Activated CD8-positive, alpha-beta T cell treated with anti-CD3 and anti-CD28 coated beads, Interleukin-2, amount 10 ng/mL, durations not matched to agents 7 days and 5 days (primary cell): ENCODE data around the gene RSRC1. TPM values are rescaled to one million over a fixed set of nuclear protein-coding genes. Genes with fewer than 3 reads are reported as not detected.
A peak's percentile ranks its signal among the peaks of the same experiment; 100 is the strongest.
"Not testable (repeated sequence)": the region's sequence is repeated elsewhere in the genome, so short reads cannot be mapped to it uniquely, and the experiment has no call there.

Source experiments
- ATAC-seq: fragments of 150-1000 bp; cut with Tn5 transposase; one replicate; pipeline ENCODE4 v1.10.0; 2021; ENCODE audit warnings: moderate library complexity
- CTCF ChIA-PET: fragments of 350-600 bp; sonication (Branson Sonifier 250); formaldehyde crosslinking; loops from one replicate; lab custom pipeline; 2021; ENCODE audit warnings: antibody characterized with exemption; lab: Charles Lee
- POLR2A ChIA-PET: fragments of 350-600 bp; sonication (Branson Sonifier 250); formaldehyde crosslinking; loops from one replicate; lab custom pipeline; 2021; ENCODE audit warnings: antibody characterized with exemption; lab: Charles Lee
- DNase-seq: peaks from one replicate; pipeline ENCODE4 v3.0.0-alpha.2; 2020
- H3K27ac Mint-ChIP-seq: one replicate; pipeline ENCODE4 v1.8.0; 2021; ENCODE audit warnings: mild to moderate bottlenecking, mixed read lengths
- H3K27me3 Mint-ChIP-seq: one replicate; pipeline ENCODE4 v1.8.0; 2021; ENCODE audit warnings: low read depth, mixed read lengths
- H3K36me3 Mint-ChIP-seq: one replicate; pipeline ENCODE4 v1.8.0; 2021; ENCODE audit warnings: low read depth, mixed read lengths
- H3K4me1 Mint-ChIP-seq: one replicate; pipeline ENCODE4 v1.8.0; 2021; ENCODE audit warnings: low read depth, mixed read lengths
- H3K4me3 Mint-ChIP-seq: one replicate; pipeline ENCODE4 v1.8.0; 2021; ENCODE audit warnings: mild to moderate bottlenecking, mixed read lengths
- H3K9me3 Mint-ChIP-seq: one replicate; pipeline ENCODE4 v1.8.0; 2022; ENCODE audit warnings: mixed read lengths; ENCODE audit not compliant: insufficient read depth
- total RNA-seq, 2 experiments: library from RNA; stranded (reverse); gene quantifications; one replicate each; pipeline ENCODE4 v1.2.3, GENCODE V29; 2021

The RSRC1 gene
- total RNA-seq, 2 experiments from 2014 or later, result 44.9 to 47.9 TPM

- no peak for ATAC-seq
- Mint-ChIP-seq H3K4me3 (no peak overlapping the region), H3K36me3 (no peaks in the 10 kb centered on the region)
Observed at GRCh38 chr3:158532099-158532734, 422.3 kb downstream of the RSRC1 start.

GRCh38 chr3:158535918-158536317 is 426.0 kb downstream of the RSRC1 start:
- Mint-ChIP-seq H3K27me3 (no peaks in the 10 kb centered on the region), H3K27ac (no peak overlapping the region), H3K36me3 (no peaks in the 10 kb centered on the region), H3K4me3 (no peak overlapping the region), H3K9me3 (no peaks in the 10 kb centered on the region), H3K4me1 (no peaks in the 10 kb centered on the region)
- ATAC-seq (no peak), DNase-seq (no peak)
- CTCF ChIA-PET, result no interaction called here
- POLR2A ChIA-PET, result no interaction called here

More at GRCh38 chr3:158532099-158532734, 422.3 kb downstream of the RSRC1 start:
- no peak for DNase-seq
- ChIA-PET POLR2A (no interaction called here), CTCF (interaction anchor here (0.6 to 1.7 kb wide), 3 partner anchors 11 to 926 kb away, joined by 3 read pairs; no protein-coding TSS in a partner anchor)
- H3K4me1 Mint-ChIP-seq, result no peaks in the 10 kb centered on the region
- no peaks in the 10 kb centered on the region for H3K27me3 Mint-ChIP-seq
- H3K27ac Mint-ChIP-seq, result no peak overlapping the region
- H3K9me3 Mint-ChIP-seq, result no peaks in the 10 kb centered on the region

- DNase-seq, result peak; percentile 61
- peak; percentile 49 for ATAC-seq
- POLR2A ChIA-PET, result no interaction called here
- Mint-ChIP-seq H3K9me3 (no peaks in the 10 kb centered on the region), H3K4me1 (no peaks in the 10 kb centered on the region), H3K36me3 (peaks cover 4% of the 10 kb centered on the region), H3K27ac (no peak overlapping the region), H3K4me3 (no peak overlapping the region), H3K27me3 (no peaks in the 10 kb centered on the region)
- CTCF ChIA-PET, result interaction anchor here (0.8 to 1.8 kb wide), 14 partner anchors 9 to 268 kb away, joined by 3 to 13 read pairs (median 4); partner anchors contain the start of genes GFM1 and LXN
Observed at GRCh38 chr3:158539414-158540014, 429.6 kb downstream of the RSRC1 start.

GRCh38 chr3:158540066-158540465 is 430.2 kb downstream of the RSRC1 start:
- peaks cover 6% of the 10 kb centered on the region for H3K36me3 Mint-ChIP-seq
- ATAC-seq, result no peak
- POLR2A ChIA-PET, result no interaction called here
- H3K4me3 Mint-ChIP-seq, result no peak overlapping the region
- CTCF ChIA-PET, result interaction anchor here (1.1 to 1.8 kb wide), 5 partner anchors 12 to 104 kb away, joined by 4 to 13 read pairs (median 4); partner anchors contain the start of gene GFM1
- no peaks in the 10 kb centered on the region for H3K27me3 Mint-ChIP-seq
- no peaks in the 10 kb centered on the region for H3K4me1 Mint-ChIP-seq
- no peak overlapping the region for H3K27ac Mint-ChIP-seq
- no peak for DNase-seq
- no peaks in the 10 kb centered on the region for H3K9me3 Mint-ChIP-seq

GRCh38 chr3:158548691-158549090 is 438.8 kb downstream of the RSRC1 start:
- no peak overlapping the region for H3K4me3 Mint-ChIP-seq

GRCh38 chr3:158549938-158550337 is 440.0 kb downstream of the RSRC1 start:
- H3K9me3 Mint-ChIP-seq, H3K4me3 Mint-ChIP-seq, DNase-seq, H3K36me3 Mint-ChIP-seq, POLR2A ChIA-PET, H3K4me1 Mint-ChIP-seq, H3K27me3 Mint-ChIP-seq, H3K27ac Mint-ChIP-seq, ATAC-seq: not testable (repeated sequence)
- CTCF ChIA-PET, result interaction anchor here (1.0 kb wide), 1 partner anchor 11 kb away, joined by 4 read pairs; no protein-coding TSS in a partner anchor

More at GRCh38 chr3:158548691-158549090, 438.8 kb downstream of the RSRC1 start:
- ChIA-PET CTCF (interaction anchor here (0.9 to 1.0 kb wide), 2 partner anchors 10 to 179 kb away, joined by 3 to 5 read pairs; no protein-coding TSS in a partner anchor), POLR2A (no interaction called here)
- H3K27me3 Mint-ChIP-seq, result no peaks in the 10 kb centered on the region
- no peaks in the 10 kb centered on the region for H3K4me1 Mint-ChIP-seq
- H3K9me3 Mint-ChIP-seq, result no peaks in the 10 kb centered on the region
- no peak overlapping the region for H3K27ac Mint-ChIP-seq
- no peak for ATAC-seq
- DNase-seq, result no peak
- H3K36me3 Mint-ChIP-seq, result peaks cover 5% of the 10 kb centered on the region

- Mint-ChIP-seq H3K4me1 (no peaks in the 10 kb centered on the region), H3K36me3 (no peaks in the 10 kb centered on the region), H3K4me3 (no peak overlapping the region), H3K9me3 (no peaks in the 10 kb centered on the region), H3K27ac (no peak overlapping the region), H3K27me3 (no peaks in the 10 kb centered on the region)
- DNase-seq (no peak), ATAC-seq (no peak)
- ChIA-PET CTCF (interaction anchor here (1.1 kb wide), 1 partner anchor 13 kb away, joined by 4 read pairs; no protein-coding TSS in a partner anchor), POLR2A (no interaction called here)
Observed at GRCh38 chr3:158552124-158552523, 442.2 kb downstream of the RSRC1 start.

- ChIA-PET POLR2A (no interaction called here), CTCF (no interaction called here)
Observed at GRCh38 chr3:158559504-158559903, 449.6 kb downstream of the RSRC1 start.

GRCh38 chr3:158560979-158561378 is 451.1 kb downstream of the RSRC1 start:
- ATAC-seq (no peak), DNase-seq (no peak)
- Mint-ChIP-seq H3K27me3 (peaks cover 2% of the 10 kb centered on the region), H3K4me1 (no peaks in the 10 kb centered on the region), H3K36me3 (no peaks in the 10 kb centered on the region), H3K4me3 (no peak overlapping the region), H3K9me3 (no peaks in the 10 kb centered on the region), H3K27ac (no peak overlapping the region)
- CTCF ChIA-PET, result interaction anchor here (1.6 kb wide), 1 partner anchor 21 kb away, joined by 6 read pairs; no protein-coding TSS in a partner anchor
- POLR2A ChIA-PET, result no interaction called here

More at GRCh38 chr3:158559504-158559903, 449.6 kb downstream of the RSRC1 start:
- no peak overlapping the region for H3K4me3 Mint-ChIP-seq
- H3K36me3 Mint-ChIP-seq, result no peaks in the 10 kb centered on the region
- DNase-seq (no peak), ATAC-seq (no peak)
- H3K27me3 Mint-ChIP-seq, result peaks cover 2% of the 10 kb centered on the region
- no peak overlapping the region for H3K27ac Mint-ChIP-seq
- no peaks in the 10 kb centered on the region for H3K9me3 Mint-ChIP-seq
- no peaks in the 10 kb centered on the region for H3K4me1 Mint-ChIP-seq

GRCh38 chr3:158562674-158563073 is 452.8 kb downstream of the RSRC1 start:
- no peak overlapping the region for H3K27ac Mint-ChIP-seq
- no peaks in the 10 kb centered on the region for H3K4me1 Mint-ChIP-seq
- CTCF ChIA-PET, result no interaction called here
- no peak overlapping the region for H3K4me3 Mint-ChIP-seq
- DNase-seq (no peak), ATAC-seq (no peak)
- H3K36me3 Mint-ChIP-seq, result no peaks in the 10 kb centered on the region
- no peaks in the 10 kb centered on the region for H3K9me3 Mint-ChIP-seq
- POLR2A ChIA-PET, result no interaction called here
- H3K27me3 Mint-ChIP-seq, result peaks cover 5% of the 10 kb centered on the region

- no peaks in the 10 kb centered on the region for H3K4me1 Mint-ChIP-seq
- no peak overlapping the region for H3K27ac Mint-ChIP-seq
- DNase-seq, result no peak
- H3K4me3 Mint-ChIP-seq, result no peak overlapping the region
- peaks cover 5% of the 10 kb centered on the region for H3K27me3 Mint-ChIP-seq
- ChIA-PET CTCF (no interaction called here), POLR2A (no interaction called here)
- ATAC-seq, result no peak
- H3K9me3 Mint-ChIP-seq, result no peaks in the 10 kb centered on the region
- H3K36me3 Mint-ChIP-seq, result no peaks in the 10 kb centered on the region
Observed at GRCh38 chr3:158563076-158563475, 453.2 kb downstream of the RSRC1 start.

GRCh38 chr3:158565076-158565475 is 455.2 kb downstream of the RSRC1 start:
- Mint-ChIP-seq H3K4me3 (no peak overlapping the region), H3K9me3 (no peaks in the 10 kb centered on the region), H3K27me3 (peaks cover 11% of the 10 kb centered on the region), H3K36me3 (no peaks in the 10 kb centered on the region), H3K4me1 (no peaks in the 10 kb centered on the region), H3K27ac (no peak overlapping the region)
- no peak for DNase-seq
- ChIA-PET POLR2A (no interaction called here), CTCF (no interaction called here)
- no peak for ATAC-seq
